ENCODE results near the gene TRAF6.

GRCh38 chr11:36462321-36462720, 47.8 kb downstream of the TRAF6 start:
- TF ChIP-seq POLR2A (IDR thresholded peaks at IDR 0.05; ENCODE audit: low read depth) = no peak
- TF ChIP-seq, protein P1, sequence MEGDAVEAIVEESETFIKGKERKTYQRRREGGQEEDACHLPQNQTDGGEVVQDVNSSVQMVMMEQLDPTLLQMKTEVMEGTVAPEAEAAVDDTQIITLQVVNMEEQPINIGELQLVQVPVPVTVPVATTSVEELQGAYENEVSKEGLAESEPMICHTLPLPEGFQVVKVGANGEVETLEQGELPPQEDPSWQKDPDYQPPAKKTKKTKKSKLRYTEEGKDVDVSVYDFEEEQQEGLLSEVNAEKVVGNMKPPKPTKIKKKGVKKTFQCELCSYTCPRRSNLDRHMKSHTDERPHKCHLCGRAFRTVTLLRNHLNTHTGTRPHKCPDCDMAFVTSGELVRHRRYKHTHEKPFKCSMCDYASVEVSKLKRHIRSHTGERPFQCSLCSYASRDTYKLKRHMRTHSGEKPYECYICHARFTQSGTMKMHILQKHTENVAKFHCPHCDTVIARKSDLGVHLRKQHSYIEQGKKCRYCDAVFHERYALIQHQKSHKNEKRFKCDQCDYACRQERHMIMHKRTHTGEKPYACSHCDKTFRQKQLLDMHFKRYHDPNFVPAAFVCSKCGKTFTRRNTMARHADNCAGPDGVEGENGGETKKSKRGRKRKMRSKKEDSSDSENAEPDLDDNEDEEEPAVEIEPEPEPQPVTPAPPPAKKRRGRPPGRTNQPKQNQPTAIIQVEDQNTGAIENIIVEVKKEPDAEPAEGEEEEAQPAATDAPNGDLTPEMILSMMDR (IDR thresholded peaks at IDR 0.05) = no peak
